GM23338 (cell line): ENCODE results near the gene UVSSA. TPM values are rescaled to one million over a fixed set of nuclear protein-coding genes. Genes with fewer than 3 reads are reported as not detected.

ENCODE experiments used
- ATAC-seq: fragments of 200-7000 bp; cut with Tn5 transposase; 3 replicates; pipeline ENCODE4 v1.9.1; 2020
- DNase-seq: peaks from one replicate; pipeline ENCODE4 v3.0.0-alpha.2; 2015; ENCODE audit warnings: low spot score
- H2AFZ ChIP-seq: fragments of 200-600 bp; sonication (generic); 2 replicates; pipeline ENCODE4 v1.8.0; 2016; ENCODE audit warnings: antibody characterized with exemption, mild to moderate bottlenecking, moderate library complexity
- H3F3A ChIP-seq: fragments of 200-600 bp; sonication (generic); replicated peaks from 2 replicates; pipeline ENCODE4 v1.8.0; 2017; ENCODE audit warnings: antibody characterized with exemption, mixed run types, low read depth
- H3K27ac ChIP-seq: fragments of 200-600 bp; sonication (generic); 2 replicates; pipeline ENCODE4 v1.6.1; 2016; ENCODE audit warnings: low read depth
- H3K27me3 ChIP-seq: fragments of 200-600 bp; sonication (generic); 2 replicates; pipeline ENCODE4 v1.8.0; 2016; ENCODE audit warnings: mild to moderate bottlenecking, mixed run types, moderate library complexity; ENCODE audit not compliant: insufficient read depth
- H3K36me3 ChIP-seq: fragments of 200-600 bp; sonication (generic); 2 replicates; pipeline ENCODE4 v1.8.0; 2016; ENCODE audit warnings: mild to moderate bottlenecking; ENCODE audit not compliant: insufficient read depth
- H3K4me1 ChIP-seq: fragments of 200-600 bp; sonication (generic); 2 replicates; pipeline ENCODE4 v1.8.0; 2016; ENCODE audit warnings: mild to moderate bottlenecking, moderate library complexity; ENCODE audit not compliant: insufficient read depth
- H3K4me2 ChIP-seq: fragments of 200-600 bp; sonication (generic); 2 replicates; pipeline ENCODE4 v1.7.1; 2017; ENCODE audit warnings: mixed run types
- H3K4me3 ChIP-seq: fragments of 200-600 bp; sonication (generic); 2 replicates; pipeline ENCODE4 v1.6.1; 2016; ENCODE audit warnings: mixed run types
- H3K79me2 ChIP-seq: fragments of 200-600 bp; sonication (generic); replicated peaks from 2 replicates; pipeline ENCODE4 v1.8.0; 2017; ENCODE audit warnings: mild to moderate bottlenecking; ENCODE audit not compliant: insufficient read depth
- H3K9me2 ChIP-seq: fragments of 200-600 bp; sonication (generic); 2 replicates; pipeline ENCODE4 v1.8.0; 2017; ENCODE audit not compliant: insufficient read depth
- H4K20me1 ChIP-seq: fragments of 200-600 bp; sonication (generic); replicated peaks from 2 replicates; pipeline ENCODE4 v1.8.0; 2017; ENCODE audit warnings: mild to moderate bottlenecking; ENCODE audit not compliant: insufficient read depth
- H3K27ac Mint-ChIP-seq: 2 replicates; pipeline ENCODE4 v1.8.0; 2020; ENCODE audit warnings: inconsistent platforms, mild to moderate bottlenecking, moderate library complexity, mixed read lengths
- H3K27me3 Mint-ChIP-seq: 3 replicates; pipeline ENCODE4 v1.8.0; 2022; ENCODE audit warnings: low read depth, mild to moderate bottlenecking, moderate library complexity, mixed read lengths, inconsistent platforms; ENCODE audit not compliant: insufficient read depth, poor library complexity
- H3K36me3 Mint-ChIP-seq: 3 replicates; pipeline ENCODE4 v1.8.0; 2021; ENCODE audit warnings: low read depth, mild to moderate bottlenecking, inconsistent platforms, moderate library complexity, mixed read lengths
- H3K4me1 Mint-ChIP-seq: 3 replicates; pipeline ENCODE4 v1.8.0; 2020; ENCODE audit warnings: mild to moderate bottlenecking, inconsistent platforms, mixed read lengths
- H3K4me3 Mint-ChIP-seq: 3 replicates; pipeline ENCODE4 v1.8.0; 2021; ENCODE audit warnings: moderate library complexity, mild to moderate bottlenecking, inconsistent platforms, mixed read lengths
- H3K9me3 Mint-ChIP-seq: 3 replicates; pipeline ENCODE4 v1.8.0; 2020; ENCODE audit warnings: moderate library complexity, mild to moderate bottlenecking, inconsistent platforms, mixed read lengths
- CREB1 ChIP-seq: fragments of 250-450 bp; sonication (Bioruptor Pico); IDR thresholded peaks from 2 replicates; pipeline ENCODE4 v1.5.0; 2020; ENCODE audit warnings: low read depth, mild to moderate bottlenecking, moderate library complexity
- CTCF ChIP-seq, 2 experiments: fragments of 200-600 bp in 1 of 2; sonication (generic) in 1 of 2; conservative IDR thresholded peaks; 2 replicates each; pipeline versions ENCODE4 v1.5.1 to v1.6.1; 2016 to 2017; ENCODE audit warnings: antibody characterized with exemption in 2 of 2, low read depth in 2 of 2, mild to moderate bottlenecking in 2 of 2, moderate library complexity in 1 of 2
- EZH2 ChIP-seq: fragments of 200-600 bp; sonication (generic); IDR thresholded peaks from one replicate; pipeline ENCODE4 v1.8.0; 2017; ENCODE audit warnings: antibody characterized with exemption, mild to moderate bottlenecking, low read depth; ENCODE audit not compliant: unreplicated experiment
- EZH2phosphoT487 ChIP-seq: fragments of 200-600 bp; sonication (generic); IDR thresholded peaks from one replicate; pipeline ENCODE4 v1.8.1; 2018; ENCODE audit warnings: antibody characterized with exemption; ENCODE audit not compliant: unreplicated experiment
- JUNB ChIP-seq: IDR thresholded peaks from one replicate; pipeline ENCODE4 v1.6.1; 2016; ENCODE audit warnings: antibody characterized with exemption; ENCODE audit not compliant: unreplicated experiment
- NANOG ChIP-seq: IDR thresholded peaks from 2 replicates; pipeline ENCODE4 v1.6.1; 2016; ENCODE audit warnings: antibody characterized with exemption, borderline replicate concordance
- POLR2AphosphoS5 ChIP-seq: IDR thresholded peaks from 2 replicates; pipeline ENCODE4 v1.6.1; 2016; ENCODE audit warnings: antibody characterized with exemption, low read depth
- ZNF114 ChIP-seq: fragments of 250-450 bp; sonication (Bioruptor Pico); IDR thresholded peaks from 2 replicates; pipeline ENCODE4 v1.5.0; 2020; ENCODE audit warnings: mild to moderate bottlenecking, moderate library complexity
- ZNF331 ChIP-seq: fragments of 250-450 bp; sonication (Bioruptor Pico); IDR thresholded peaks from 2 replicates; pipeline ENCODE4 v1.5.0; 2020; ENCODE audit warnings: low read depth, mild to moderate bottlenecking, moderate library complexity
- ZNF462 ChIP-seq: fragments of 250-450 bp; sonication (Bioruptor Pico); IDR thresholded peaks from 2 replicates; pipeline ENCODE4 v1.5.0; 2020; ENCODE audit warnings: mild to moderate bottlenecking, moderate library complexity
- polyA plus RNA-seq: library from polyadenylated mRNA; unstranded; fragments of >200 nt; fragmentation: Nextera tagmentation; extraction: Ambion mirVana; gene quantifications from 2 replicates; pipeline ENCODE4 v1.2.1, GENCODE V29; 2016
- total RNA-seq: library from RNA; depleted of rRNA; stranded (reverse); fragments of >200 nt; shearing (Covaris generic); gene quantifications from 2 replicates; pipeline ENCODE4 v1.2.3, GENCODE V29; 2014
- TF ChIP-seq, protein P1 (sequence below): IDR thresholded peaks from one replicate; pipeline ENCODE4 v1.6.1; 2018; ENCODE audit warnings: antibody characterized with exemption; ENCODE audit not compliant: unreplicated experiment

UVSSA gene
- total and polyA plus RNA-seq, 2 experiments from 2014 or later = 6.5 to 27.7 TPM

DNA sequence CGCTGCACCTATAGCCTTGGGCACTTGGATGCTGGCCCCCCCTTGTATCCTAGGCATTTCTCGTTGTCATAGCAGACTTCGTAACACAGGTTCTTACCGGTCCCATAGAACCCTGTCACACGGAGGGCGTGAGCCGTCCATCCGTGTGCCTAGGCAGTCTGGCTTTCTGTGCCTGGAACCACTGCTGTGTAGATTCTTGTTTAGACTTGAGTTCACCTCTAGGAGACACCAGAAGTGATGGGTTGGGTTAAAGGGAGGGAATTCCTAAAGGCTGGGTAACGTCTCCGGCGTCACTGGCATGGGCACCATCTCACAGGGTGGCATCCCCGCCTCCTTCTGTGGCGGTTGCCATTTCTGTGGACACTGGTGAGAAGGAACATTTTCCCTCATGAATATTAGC, 72.7 kb downstream of the UVSSA start (continued):
- TF ChIP-seq, protein P1, sequence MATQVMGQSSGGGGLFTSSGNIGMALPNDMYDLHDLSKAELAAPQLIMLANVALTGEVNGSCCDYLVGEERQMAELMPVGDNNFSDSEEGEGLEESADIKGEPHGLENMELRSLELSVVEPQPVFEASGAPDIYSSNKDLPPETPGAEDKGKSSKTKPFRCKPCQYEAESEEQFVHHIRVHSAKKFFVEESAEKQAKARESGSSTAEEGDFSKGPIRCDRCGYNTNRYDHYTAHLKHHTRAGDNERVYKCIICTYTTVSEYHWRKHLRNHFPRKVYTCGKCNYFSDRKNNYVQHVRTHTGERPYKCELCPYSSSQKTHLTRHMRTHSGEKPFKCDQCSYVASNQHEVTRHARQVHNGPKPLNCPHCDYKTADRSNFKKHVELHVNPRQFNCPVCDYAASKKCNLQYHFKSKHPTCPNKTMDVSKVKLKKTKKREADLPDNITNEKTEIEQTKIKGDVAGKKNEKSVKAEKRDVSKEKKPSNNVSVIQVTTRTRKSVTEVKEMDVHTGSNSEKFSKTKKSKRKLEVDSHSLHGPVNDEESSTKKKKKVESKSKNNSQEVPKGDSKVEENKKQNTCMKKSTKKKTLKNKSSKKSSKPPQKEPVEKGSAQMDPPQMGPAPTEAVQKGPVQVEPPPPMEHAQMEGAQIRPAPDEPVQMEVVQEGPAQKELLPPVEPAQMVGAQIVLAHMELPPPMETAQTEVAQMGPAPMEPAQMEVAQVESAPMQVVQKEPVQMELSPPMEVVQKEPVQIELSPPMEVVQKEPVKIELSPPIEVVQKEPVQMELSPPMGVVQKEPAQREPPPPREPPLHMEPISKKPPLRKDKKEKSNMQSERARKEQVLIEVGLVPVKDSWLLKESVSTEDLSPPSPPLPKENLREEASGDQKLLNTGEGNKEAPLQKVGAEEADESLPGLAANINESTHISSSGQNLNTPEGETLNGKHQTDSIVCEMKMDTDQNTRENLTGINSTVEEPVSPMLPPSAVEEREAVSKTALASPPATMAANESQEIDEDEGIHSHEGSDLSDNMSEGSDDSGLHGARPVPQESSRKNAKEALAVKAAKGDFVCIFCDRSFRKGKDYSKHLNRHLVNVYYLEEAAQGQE = no peak
- TF ChIP-seq NANOG (no peak), EZH2 (no peak), ZNF331 (CRISPR knock-in tag) (no peak), EZH2phosphoT487 (no peak), ZNF114 (CRISPR knock-in tag) (no peak)

- no peak for DNase-seq
- peaks cover 12% of the 10 kb centered on the region for H3K27me3 Mint-ChIP-seq
- Histone ChIP-seq H3K36me3 (no peaks in the 10 kb centered on the region), H3K27me3 (no peaks in the 10 kb centered on the region), H4K20me1 (no peaks in the 10 kb centered on the region), H3K9me2 (no peaks in the 10 kb centered on the region), H3F3A (no peaks in the 10 kb centered on the region), H3K4me1 (no peaks in the 10 kb centered on the region), H3K4me3 (no peak overlapping the region), H3K79me2 (no peaks in the 10 kb centered on the region), H3K4me2 (no peak overlapping the region), H3K27ac (no peak overlapping the region), H2AFZ (no peak overlapping the region)
- no peak overlapping the region for H3K4me3 Mint-ChIP-seq
- H3K36me3 Mint-ChIP-seq = no peaks in the 10 kb centered on the region
- no peaks in the 10 kb centered on the region for H3K9me3 Mint-ChIP-seq
- no peak for ATAC-seq
- H3K4me1 Mint-ChIP-seq = no peaks in the 10 kb centered on the region
- no peak overlapping the region for H3K27ac Mint-ChIP-seq
- no peak for TF ChIP-seq JUNB
- no peak for TF ChIP-seq ZNF114 (CRISPR knock-in tag)
- TF ChIP-seq NANOG = no peak
- TF ChIP-seq POLR2AphosphoS5 = no peak
- TF ChIP-seq EZH2 = no peak
- TF ChIP-seq ZNF462 (CRISPR knock-in tag) = no peak
- TF ChIP-seq EZH2phosphoT487 = no peak
- no peak for TF ChIP-seq CREB1
- TF ChIP-seq CTCF (conservative IDR thresholded peaks at IDR 0.05; ENCODE audit: low read depth in 2 of 2) = no peak
These were observed 74.6 kb downstream of the UVSSA start for GRCh38 chr4:1421657-1422056.
